ENCODE data around the gene TBXA2R. TPM values are rescaled to one million over a fixed set of nuclear protein-coding genes. Genes with fewer than 3 reads are reported as not detected.

Gene TBXA2R
- total and polyA plus RNA-seq, 2 of the 8 experiments (the other 6 are each of a cell fraction or from before 2014, with no cell fraction given) = 0.39 to 0.50 TPM

GRCh38 chr19:3619631-3620012 lies 12.9 kb upstream of the TBXA2R start:
- Histone ChIP-seq H3K56ac (replicated peaks; ENCODE audit: insufficient read length, low read depth, low read length) (no peak overlapping the region), H2AK5ac (ENCODE audit: low read depth, low read length) (no peak overlapping the region), H4K91ac (replicated peaks; ENCODE audit: insufficient read length, low read length) (no peak overlapping the region), H3K27ac (ENCODE audit: low read depth, low read length) (no peak overlapping the region), H2AFZ (ENCODE audit: low read length) (no peak overlapping the region), H3K18ac (ENCODE audit: extremely low read depth, low read length) (no peak overlapping the region), H3K9ac (replicated peaks in 1 of 4; ENCODE audit: extremely low read depth in 1 of 4, low read depth in 3 of 4, low read length in 3 of 4) (no peak overlapping the region), H3K23me2 (ENCODE audit: low read depth, low read length) (no peaks in the 10 kb centered on the region), H3K4me2 (ENCODE audit: insufficient read depth in 1 of 2, low read depth in 2 of 2, low read length in 2 of 2) (no peak overlapping the region), H4K20me1 (replicated peaks in 1 of 2; ENCODE audit: control insufficient read depth in 1 of 2, insufficient read depth in 2 of 2, low read length in 2 of 2) (peaks cover 0 to 13% of the 10 kb centered on the region in 2 experiments), H4K8ac (ENCODE audit: extremely low read depth, insufficient read depth, low read length) (no peak overlapping the region), H2BK120ac (replicated peaks; ENCODE audit: low read depth, low read length) (no peak overlapping the region), H2BK12ac (ENCODE audit: low read depth, low read length) (no peak overlapping the region), H3K36me3 (ENCODE audit: control insufficient read depth in 2 of 4, insufficient read depth in 4 of 4, low read length in 3 of 4) (peaks cover 2 to 5% (median 3%) of the 10 kb centered on the region in 4 experiments; a peak in 4 of 8 replicates), H4K5ac (ENCODE audit: insufficient read length, low read depth, low read length) (no peak overlapping the region), H2BK5ac (ENCODE audit: low read depth, low read length) (no peak overlapping the region), H3K79me2 (ENCODE audit: control insufficient read depth in 1 of 2, insufficient read depth in 2 of 2, low read length in 2 of 2) (peaks cover 0 to 4% of the 10 kb centered on the region in 2 experiments; a peak in 2 of 4 replicates), H2BK20ac (ENCODE audit: low read length) (no peak overlapping the region), H3K4me3 (ENCODE audit: extremely low read depth in 1 of 4, insufficient read depth in 2 of 4, low read depth in 3 of 4, low read length in 4 of 4) (no peak overlapping the region), H3K14ac (ENCODE audit: insufficient read length) (no peak overlapping the region), H3K4ac (replicated peaks; ENCODE audit: insufficient read length, low read depth, low read length) (no peak overlapping the region), H3K9me3 (ENCODE audit: insufficient read depth in 2 of 2, low read depth in 1 of 2, low read length in 1 of 2) (no peaks in the 10 kb centered on the region), H3K27me3 (replicated peaks in 1 of 4; ENCODE audit: control insufficient read depth in 3 of 4, extremely low read depth in 1 of 4, insufficient read depth in 3 of 4, low read length in 3 of 4) (no peaks in the 10 kb centered on the region), H2BK15ac (ENCODE audit: low read length) (no peak overlapping the region), H3K4me1 (replicated peaks in 1 of 4; ENCODE audit: control insufficient read depth in 3 of 4, insufficient read depth in 4 of 4, low read length in 3 of 4) (peaks cover 0 to 3% (median under 1%) of the 10 kb centered on the region in 4 experiments; a peak in 4 of 7 replicates), H3K23ac (ENCODE audit: insufficient read length) (no peak overlapping the region), H3K79me1 (ENCODE audit: low read depth, low read length) (peaks cover 7% of the 10 kb centered on the region)
- CTCF ChIA-PET (ENCODE audit: partially characterized antibody) = interaction anchor here (0.6 to 7.3 kb wide), 10 partner anchors 8 to 100 kb away, joined by 3 to 38 read pairs (median 4); partner anchors contain the start of genes GIPC3 and TBXA2R
- DNase-seq (ENCODE audit: low read depth in 1 of 2, low spot score in 2 of 2) = no peak
- POLR2A ChIA-PET (ENCODE audit: partially characterized antibody) = interaction anchor here (0.6 to 1.4 kb wide), 4 partner anchors 11 to 119 kb away, joined by 3 to 6 read pairs (median 4); partner anchors contain the start of gene DOHH
- no peak for FAIRE-seq
- 84% methylated on average over 16 of the region's 17 CpGs; no CpG with 5 or more reads in 1 of the 2 experiments for WGBS, 2 experiments (ENCODE audit: extremely low coverage in 1 of 2, insufficient coverage in 1 of 2, insufficient read length in 1 of 2, insufficient replicate concordance in 2 of 2, low coverage in 1 of 2, low lambda C conversion rate in 2 of 2, missing lambda C conversion rate in 1 of 2)
- TF ChIP-seq SP1 (IDR thresholded peaks at IDR 0.05; ENCODE audit: low read depth, low read length) = no peak
- TF ChIP-seq EZH2 (IDR thresholded peaks at IDR 0.05; ENCODE audit: low read depth, low read length, severe bottlenecking) = no peak
- TF ChIP-seq MAFK (IDR thresholded peaks at IDR 0.05; ENCODE audit: low read depth, low read length) = no peak
- no peak for TF ChIP-seq CHD2 (IDR thresholded peaks at IDR 0.05; ENCODE audit: low read length)
- no peak for TF ChIP-seq SP4 (IDR thresholded peaks at IDR 0.05; ENCODE audit: low read length)
- TF ChIP-seq ATF2 (IDR thresholded peaks at IDR 0.05; ENCODE audit: low read length) = no peak
- no peak for TF ChIP-seq EP300 (IDR thresholded peaks at IDR 0.05; ENCODE audit: borderline replicate concordance in 1 of 2, low read depth in 2 of 2, low read length in 2 of 2)
- TF ChIP-seq CTBP2 (IDR thresholded peaks at IDR 0.05; ENCODE audit: borderline replicate concordance, insufficient read depth, insufficient read length, low read length) = no peak
- TF ChIP-seq BACH1 (IDR thresholded peaks at IDR 0.05; ENCODE audit: low read length) = no peak
- TF ChIP-seq CHD1 (IDR thresholded peaks at IDR 0.05; ENCODE audit: low read depth, low read length) = no peak
- no peak for TF ChIP-seq CBX8 (IDR thresholded peaks at IDR 0.05; ENCODE audit: borderline replicate concordance, low read depth, low read length)
- TF ChIP-seq POLR2A (IDR thresholded peaks at IDR 0.05; ENCODE audit: control extremely low read depth in 1 of 2, low read depth in 2 of 2, low read length in 2 of 2) = no peak
- TF ChIP-seq GABPA (IDR thresholded peaks at IDR 0.05; ENCODE audit: borderline replicate concordance, insufficient read depth, low read length) = no peak
